ENCODE results near the gene CLTCL1. TPM values are rescaled to one million over a fixed set of nuclear protein-coding genes. Genes with fewer than 3 reads are reported as not detected.
A peak's percentile ranks its signal among the peaks of the same experiment; 100 is the strongest.

Gene CLTCL1
- total RNA-seq, 1 experiment from 2014 or later: 7.9 TPM

GRCh38 chr22:19178065-19178656 is 113.4 kb downstream of the CLTCL1 start:
- Histone ChIP-seq H3K9me3 (no peaks in the 10 kb centered on the region), H3K4me1 (peaks cover 34% of the 10 kb centered on the region), H3K4me3 (ENCODE audit: low read depth, low read length) (peak overlapping the region; percentile 92), H3K27me3 (replicated peaks; ENCODE audit: control insufficient read depth, insufficient read depth, low read length) (no peaks in the 10 kb centered on the region), H3K36me3 (ENCODE audit: control insufficient read depth, insufficient read depth, low read length) (peaks cover 5% of the 10 kb centered on the region)
- H3K27ac Mint-ChIP-seq (ENCODE audit: unreplicated experiment): peak overlapping the region; percentile 70
- no TSS peak for BruUV-seq (replicated peaks)
- H3K4me1 Mint-ChIP-seq (ENCODE audit: low read depth, unreplicated experiment): peaks cover 4% of the 10 kb centered on the region
- H3K4me3 Mint-ChIP-seq (ENCODE audit: unreplicated experiment): peak overlapping the region; percentile 78
- intact Hi-C loops (cut with micrococcal nuclease; ENCODE audit: unreplicated experiment): loop anchor here (5.0 kb wide), 3 partner anchors 36 to 299 kb away; partner anchors contain the start of genes CDC45, ESS2 and UFD1
- ChIA-PET CTCF (interaction anchor here (0.5 to 2.4 kb wide), 10 partner anchors 10 to 1411 kb away, joined by 3 to 13 read pairs (median 4); partner anchors contain the start of genes CLTCL1, DGCR2 and ESS2), POLR2A (interaction anchor here (0.6 to 1.2 kb wide), 4 partner anchors 34 to 302 kb away, joined by 5 read pairs; partner anchors contain the start of genes C22orf39, CDC45 and ESS2)
- H3K9me3 Mint-ChIP-seq (ENCODE audit: unreplicated experiment): no peaks in the 10 kb centered on the region
- no peaks in the 10 kb centered on the region for H3K27me3 Mint-ChIP-seq (ENCODE audit: insufficient read depth, unreplicated experiment)
- TF ChIP-seq CTCF (IDR thresholded peaks at IDR 0.05; ENCODE audit: insufficient read depth in 1 of 2, low read depth in 1 of 2, low read length in 1 of 2, severe bottlenecking in 1 of 2, unreplicated experiment in 1 of 2): no peak
- H3K36me3 Mint-ChIP-seq (ENCODE audit: insufficient read depth, unreplicated experiment): peaks cover 39% of the 10 kb centered on the region
- DNase-seq: peak; percentile 63 to 73

GRCh38 chr22:19177164-19178064 is 114.1 kb downstream of the CLTCL1 start:
- Mint-ChIP-seq H3K27ac (ENCODE audit: unreplicated experiment) (peak overlapping the region; percentile 70), H3K4me1 (ENCODE audit: low read depth, unreplicated experiment) (peaks cover 12% of the 10 kb centered on the region), H3K27me3 (ENCODE audit: insufficient read depth, unreplicated experiment) (no peaks in the 10 kb centered on the region), H3K36me3 (ENCODE audit: insufficient read depth, unreplicated experiment) (peaks cover 45% of the 10 kb centered on the region), H3K4me3 (ENCODE audit: unreplicated experiment) (peak overlapping the region; percentile 78), H3K9me3 (ENCODE audit: unreplicated experiment) (no peaks in the 10 kb centered on the region)
- POLR2A ChIA-PET: interaction anchor here (0.6 kb wide), 1 partner anchor 210 kb away, joined by 5 read pairs; no protein-coding TSS in a partner anchor
- Histone ChIP-seq H3K4me1 (peaks cover 39% of the 10 kb centered on the region), H3K4me3 (ENCODE audit: low read depth, low read length) (peak overlapping the region; percentile 92), H3K9me3 (no peaks in the 10 kb centered on the region), H3K27me3 (replicated peaks; ENCODE audit: control insufficient read depth, insufficient read depth, low read length) (no peaks in the 10 kb centered on the region), H3K36me3 (ENCODE audit: control insufficient read depth, insufficient read depth, low read length) (peaks cover 5% of the 10 kb centered on the region)
- intact Hi-C loops (cut with micrococcal nuclease; ENCODE audit: unreplicated experiment): loop anchor here (5.0 kb wide), 3 partner anchors 35 to 300 kb away; partner anchors contain the start of genes CDC45, ESS2 and UFD1
- no peak for DNase-seq
- TF ChIP-seq CTCF (IDR thresholded peaks at IDR 0.05; ENCODE audit: insufficient read depth in 1 of 2, low read depth in 1 of 2, low read length in 1 of 2, severe bottlenecking in 1 of 2, unreplicated experiment in 1 of 2): no peak
- no TSS peak for BruUV-seq (replicated peaks)
- CTCF ChIA-PET: interaction anchor here (2.0 kb wide), 1 partner anchor 56 kb away, joined by 5 read pairs; the partner anchor contains the start of gene DGCR2

GRCh38 chr22:19176732-19177131 is 114.8 kb downstream of the CLTCL1 start:
- Mint-ChIP-seq H3K9me3 (ENCODE audit: unreplicated experiment) (no peaks in the 10 kb centered on the region), H3K4me1 (ENCODE audit: low read depth, unreplicated experiment) (peaks cover 18% of the 10 kb centered on the region), H3K27me3 (ENCODE audit: insufficient read depth, unreplicated experiment) (no peaks in the 10 kb centered on the region), H3K36me3 (ENCODE audit: insufficient read depth, unreplicated experiment) (peaks cover 52% of the 10 kb centered on the region), H3K27ac (ENCODE audit: unreplicated experiment) (peak overlapping the region; percentile 70), H3K4me3 (ENCODE audit: unreplicated experiment) (peak overlapping the region; percentile 78)
- POLR2A ChIA-PET: no interaction called here
- CTCF ChIA-PET: no interaction called here
- no TSS peak for BruUV-seq (replicated peaks)
- H3K9me3 ChIP-seq: no peaks in the 10 kb centered on the region
- TF ChIP-seq CTCF (IDR thresholded peaks at IDR 0.05; ENCODE audit: insufficient read depth in 1 of 2, low read depth in 1 of 2, low read length in 1 of 2, severe bottlenecking in 1 of 2, unreplicated experiment in 1 of 2): no peak
- intact Hi-C loops (cut with micrococcal nuclease; ENCODE audit: unreplicated experiment): loop anchor here (5.0 kb wide), 3 partner anchors 34 to 301 kb away; partner anchors contain the start of genes CDC45, ESS2 and UFD1
- peaks cover 5% of the 10 kb centered on the region for H3K36me3 ChIP-seq (ENCODE audit: control insufficient read depth, insufficient read depth, low read length)
- H3K4me3 ChIP-seq (ENCODE audit: low read depth, low read length): peak overlapping the region; percentile 92
- H3K27me3 ChIP-seq (replicated peaks; ENCODE audit: control insufficient read depth, insufficient read depth, low read length): no peaks in the 10 kb centered on the region
- no peak for DNase-seq
- peaks cover 39% of the 10 kb centered on the region for H3K4me1 ChIP-seq

All from Caco-2 (cell line).